Peyer's patch (tissue), 4 donors: Measurements from ENCODE around the gene PLXNC1. TPM values are rescaled to one million over a fixed set of nuclear protein-coding genes. Genes with fewer than 3 reads are reported as not detected.
A peak's percentile ranks its signal among the peaks of the same experiment; 100 is the strongest.

ENCODE experiments used
- DNase-seq, 3 donors: peaks; one replicate each; pipeline ENCODE4 v3.0.0-alpha.2; 2017 to 2019
- H3K27ac ChIP-seq, 4 donors: fragments of 200-600 bp; sonication (generic); one replicate each; pipeline ENCODE4 v1.5.1; 2016 to 2019
- H3K27me3 ChIP-seq, 2 donors: fragments of 200-600 bp; sonication (generic); one replicate each; pipeline ENCODE4 v1.5.1; 2019
- H3K36me3 ChIP-seq, 3 donors: fragments of 200-600 bp; sonication (generic); one replicate each; pipeline ENCODE4 v1.5.1; 2016 to 2019
- H3K4me1 ChIP-seq, 4 donors: fragments of 200-600 bp; sonication (generic); one replicate each; pipeline ENCODE4 v1.5.1; 2016 to 2019
- H3K4me3 ChIP-seq, 4 donors: fragments of 200-600 bp; sonication (generic); 1 replicate in 3 of 4; 2 replicates in 1 of 4; pipeline ENCODE4 v1.5.1; 2016 to 2019; ENCODE audit warnings: mild to moderate bottlenecking in 1 of 4
- H3K9me3 ChIP-seq, 4 donors: fragments of 200-600 bp; sonication (generic); one replicate each; pipeline ENCODE4 v1.5.1; 2016 to 2019; ENCODE audit warnings: mild to moderate bottlenecking in 1 of 4
- CTCF ChIP-seq, 6 experiments: fragments of 450-650 bp in 4 of 6; fragments of 200-600 bp in 2 of 6; sonication (generic) in 1 of 6; IDR thresholded peaks; one replicate each; pipeline ENCODE4 v1.5.1; 2017 to 2019; ENCODE audit warnings: antibody characterized with exemption in 6 of 6, mild to moderate bottlenecking in 3 of 6, moderate library complexity in 1 of 6
- POLR2A ChIP-seq, 2 donors: fragments of 450-650 bp; IDR thresholded peaks; one replicate each; pipeline ENCODE4 v1.5.1; 2017; ENCODE audit warnings: antibody characterized with exemption in 2 of 2, mild to moderate bottlenecking in 2 of 2, moderate library complexity in 2 of 2
- total RNA-seq, 4 donors: library from RNA; depleted of rRNA; stranded (reverse); fragments of >200 nt; gene quantifications; one replicate each; pipeline ENCODE4 v1.1.0, GENCODE V29; 2016

PLXNC1 gene
- total RNA-seq, 4 donors from 2014 or later: 0.88 to 21.5 (median 5.1) TPM

GRCh38 chr12:94203181-94203546 is 54.8 kb downstream of the PLXNC1 start:
- Histone ChIP-seq H3K27me3 (no peaks in the 10 kb centered on the region), H3K4me3 (no peak overlapping the region), H3K27ac (no peak overlapping the region), H3K4me1 (peaks cover 0 to 21% (median 8%) of the 10 kb centered on the region in 4 donors), H3K36me3 (no peaks in the 10 kb centered on the region), H3K9me3 (no peaks in the 10 kb centered on the region)
- DNase-seq: no peak
- TF ChIP-seq CTCF (IDR thresholded peaks at IDR 0.05) (no peak), POLR2A (IDR thresholded peaks at IDR 0.05) (no peak)

- H3K9me3 ChIP-seq: no peaks in the 10 kb centered on the region
- H3K36me3 ChIP-seq: no peaks in the 10 kb centered on the region
- H3K27me3 ChIP-seq: no peaks in the 10 kb centered on the region
- DNase-seq: no peak
- no peak overlapping the region for H3K27ac ChIP-seq
- H3K4me3 ChIP-seq: no peak overlapping the region
- TF ChIP-seq POLR2A (IDR thresholded peaks at IDR 0.05): no peak
- TF ChIP-seq CTCF (IDR thresholded peaks at IDR 0.05): no peak
- peaks cover 0 to 26% (median 10%) of the 10 kb centered on the region in 4 donors for H3K4me1 ChIP-seq
Measured at GRCh38 chr12:94203796-94204195, 55.4 kb downstream of the PLXNC1 start.

GRCh38 chr12:94204499-94205247 is 56.3 kb downstream of the PLXNC1 start:
- DNase-seq: no peak
- peaks cover 0 to 28% (median 10%) of the 10 kb centered on the region in 4 donors for H3K4me1 ChIP-seq
- H3K27me3 ChIP-seq: no peaks in the 10 kb centered on the region
- H3K4me3 ChIP-seq: no peak overlapping the region
- peak overlapping the region in 1 of 4 donors; percentile 61 for H3K27ac ChIP-seq
- no peaks in the 10 kb centered on the region for H3K36me3 ChIP-seq
- no peaks in the 10 kb centered on the region for H3K9me3 ChIP-seq
- TF ChIP-seq POLR2A (IDR thresholded peaks at IDR 0.05) (no peak), CTCF (IDR thresholded peaks at IDR 0.05) (no peak)

GRCh38 chr12:94205822-94206221 is 57.4 kb downstream of the PLXNC1 start:
- H3K4me3 ChIP-seq: no peak overlapping the region
- DNase-seq: no peak

GRCh38 chr12:94206886-94207285 is 58.5 kb downstream of the PLXNC1 start:
- TF ChIP-seq POLR2A (IDR thresholded peaks at IDR 0.05) (no peak), CTCF (IDR thresholded peaks at IDR 0.05) (no peak)
- no peaks in the 10 kb centered on the region for H3K27me3 ChIP-seq

More at GRCh38 chr12:94205822-94206221, 57.4 kb downstream of the PLXNC1 start:
- TF ChIP-seq CTCF (IDR thresholded peaks at IDR 0.05) (no peak), POLR2A (IDR thresholded peaks at IDR 0.05) (no peak)
- Histone ChIP-seq H3K27ac (peak overlapping the region in 1 of 4 donors; percentile 61), H3K36me3 (no peaks in the 10 kb centered on the region), H3K27me3 (no peaks in the 10 kb centered on the region), H3K9me3 (no peaks in the 10 kb centered on the region), H3K4me1 (peaks cover 0 to 28% (median 10%) of the 10 kb centered on the region in 4 donors)

More at GRCh38 chr12:94206886-94207285, 58.5 kb downstream of the PLXNC1 start:
- Histone ChIP-seq H3K36me3 (no peaks in the 10 kb centered on the region), H3K4me3 (no peak overlapping the region), H3K9me3 (no peaks in the 10 kb centered on the region), H3K4me1 (peaks cover 0 to 28% (median 10%) of the 10 kb centered on the region in 4 donors), H3K27ac (peak overlapping the region in 1 of 4 donors; percentile 61)
- no peak for DNase-seq
